ENCODE measurements around the gene XPR1.

Gene XPR1

DNA sequence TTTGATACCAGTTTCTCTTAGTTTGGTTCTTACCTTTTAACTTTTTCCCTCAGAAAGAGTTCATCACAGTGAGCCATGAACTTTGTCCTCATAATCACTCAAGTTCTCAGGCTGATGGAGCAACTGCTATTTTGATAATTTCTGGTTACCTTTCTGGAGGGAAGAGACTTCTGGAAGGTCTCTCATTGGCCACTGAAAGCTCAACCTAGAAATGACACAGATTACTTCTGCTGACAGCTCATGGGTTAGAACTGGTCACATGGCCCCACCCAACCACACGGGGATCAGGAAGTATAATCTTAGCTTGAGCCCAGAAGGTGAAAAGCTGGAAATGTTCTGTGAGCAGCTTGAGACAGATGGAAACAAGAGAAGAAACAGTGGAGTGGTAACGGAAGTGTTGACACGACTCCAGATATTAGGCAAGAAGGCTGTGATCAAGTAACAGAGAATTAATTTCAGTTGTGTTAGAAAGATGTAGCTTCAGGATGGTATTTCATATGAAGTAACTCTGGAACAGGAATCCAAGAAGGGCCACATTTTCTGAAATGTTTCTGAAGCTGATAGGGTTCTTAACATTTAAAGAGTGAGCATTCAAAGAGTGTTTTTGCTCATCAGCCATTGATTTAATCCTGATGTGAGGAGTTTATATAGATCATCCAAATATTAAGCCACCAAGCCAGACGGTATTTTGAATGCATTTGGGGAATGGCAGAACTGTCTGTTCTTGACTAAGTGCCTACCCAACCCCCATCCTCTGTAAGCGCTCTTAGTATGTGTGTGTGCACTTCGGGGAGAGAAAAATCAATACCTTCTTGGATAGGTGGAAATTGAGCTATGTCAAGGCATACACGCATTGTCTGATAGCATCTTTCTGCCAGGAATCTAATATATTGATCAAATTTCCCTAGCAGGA, 21.9 kb upstream of the XPR1 start:
- TF ChIP-seq, protein P1, sequence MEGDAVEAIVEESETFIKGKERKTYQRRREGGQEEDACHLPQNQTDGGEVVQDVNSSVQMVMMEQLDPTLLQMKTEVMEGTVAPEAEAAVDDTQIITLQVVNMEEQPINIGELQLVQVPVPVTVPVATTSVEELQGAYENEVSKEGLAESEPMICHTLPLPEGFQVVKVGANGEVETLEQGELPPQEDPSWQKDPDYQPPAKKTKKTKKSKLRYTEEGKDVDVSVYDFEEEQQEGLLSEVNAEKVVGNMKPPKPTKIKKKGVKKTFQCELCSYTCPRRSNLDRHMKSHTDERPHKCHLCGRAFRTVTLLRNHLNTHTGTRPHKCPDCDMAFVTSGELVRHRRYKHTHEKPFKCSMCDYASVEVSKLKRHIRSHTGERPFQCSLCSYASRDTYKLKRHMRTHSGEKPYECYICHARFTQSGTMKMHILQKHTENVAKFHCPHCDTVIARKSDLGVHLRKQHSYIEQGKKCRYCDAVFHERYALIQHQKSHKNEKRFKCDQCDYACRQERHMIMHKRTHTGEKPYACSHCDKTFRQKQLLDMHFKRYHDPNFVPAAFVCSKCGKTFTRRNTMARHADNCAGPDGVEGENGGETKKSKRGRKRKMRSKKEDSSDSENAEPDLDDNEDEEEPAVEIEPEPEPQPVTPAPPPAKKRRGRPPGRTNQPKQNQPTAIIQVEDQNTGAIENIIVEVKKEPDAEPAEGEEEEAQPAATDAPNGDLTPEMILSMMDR (IDR thresholded peaks at IDR 0.05), result no peak
- no peaks in the 10 kb centered on the region for H3K36me3 Mint-ChIP-seq (ENCODE audit: low read depth)
- peak overlapping the region; percentile 40 for H3K27ac Mint-ChIP-seq
- no peak for DNase-seq
- H3K4me1 Mint-ChIP-seq, result peaks cover 11% of the 10 kb centered on the region
- H3K27me3 Mint-ChIP-seq (ENCODE audit: low read depth, poor library complexity), result peaks cover 2% of the 10 kb centered on the region
- H3K4me3 Mint-ChIP-seq, result no peak overlapping the region
- no peaks in the 10 kb centered on the region for H3K9me3 Mint-ChIP-seq

DNA sequence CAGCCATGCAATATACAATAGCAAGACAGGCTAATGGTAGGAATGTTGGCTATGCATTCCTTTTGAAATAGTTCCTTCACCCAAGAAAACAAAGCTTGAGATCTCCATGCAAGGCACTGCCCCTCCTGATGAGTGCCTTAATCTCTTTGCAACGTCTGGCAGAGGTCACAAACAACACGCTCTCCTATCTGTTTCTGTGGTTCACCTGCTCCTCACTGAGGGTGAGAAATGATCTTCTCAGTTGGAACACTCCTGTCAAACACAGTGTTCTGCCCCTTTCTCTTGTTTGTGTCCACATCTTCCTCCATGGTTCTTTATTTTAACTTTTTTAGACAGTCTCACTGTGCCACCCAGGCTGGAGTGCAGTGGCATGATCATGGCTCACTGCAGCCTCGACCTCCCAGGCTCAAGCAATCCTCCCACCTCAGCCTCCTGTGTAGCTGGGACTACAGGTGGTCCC, 21.2 kb upstream of the XPR1 start:
- H3K36me3 Mint-ChIP-seq (ENCODE audit: low read depth), result no peaks in the 10 kb centered on the region
- H3K4me3 Mint-ChIP-seq, result no peak overlapping the region
- H3K27me3 Mint-ChIP-seq (ENCODE audit: low read depth, poor library complexity), result no peaks in the 10 kb centered on the region
- no peak overlapping the region for H3K27ac Mint-ChIP-seq
- no peaks in the 10 kb centered on the region for H3K9me3 Mint-ChIP-seq
- TF ChIP-seq, protein P1 (IDR thresholded peaks at IDR 0.05), result no peak
- peaks cover 11% of the 10 kb centered on the region for H3K4me1 Mint-ChIP-seq
- no peak for DNase-seq

DNA sequence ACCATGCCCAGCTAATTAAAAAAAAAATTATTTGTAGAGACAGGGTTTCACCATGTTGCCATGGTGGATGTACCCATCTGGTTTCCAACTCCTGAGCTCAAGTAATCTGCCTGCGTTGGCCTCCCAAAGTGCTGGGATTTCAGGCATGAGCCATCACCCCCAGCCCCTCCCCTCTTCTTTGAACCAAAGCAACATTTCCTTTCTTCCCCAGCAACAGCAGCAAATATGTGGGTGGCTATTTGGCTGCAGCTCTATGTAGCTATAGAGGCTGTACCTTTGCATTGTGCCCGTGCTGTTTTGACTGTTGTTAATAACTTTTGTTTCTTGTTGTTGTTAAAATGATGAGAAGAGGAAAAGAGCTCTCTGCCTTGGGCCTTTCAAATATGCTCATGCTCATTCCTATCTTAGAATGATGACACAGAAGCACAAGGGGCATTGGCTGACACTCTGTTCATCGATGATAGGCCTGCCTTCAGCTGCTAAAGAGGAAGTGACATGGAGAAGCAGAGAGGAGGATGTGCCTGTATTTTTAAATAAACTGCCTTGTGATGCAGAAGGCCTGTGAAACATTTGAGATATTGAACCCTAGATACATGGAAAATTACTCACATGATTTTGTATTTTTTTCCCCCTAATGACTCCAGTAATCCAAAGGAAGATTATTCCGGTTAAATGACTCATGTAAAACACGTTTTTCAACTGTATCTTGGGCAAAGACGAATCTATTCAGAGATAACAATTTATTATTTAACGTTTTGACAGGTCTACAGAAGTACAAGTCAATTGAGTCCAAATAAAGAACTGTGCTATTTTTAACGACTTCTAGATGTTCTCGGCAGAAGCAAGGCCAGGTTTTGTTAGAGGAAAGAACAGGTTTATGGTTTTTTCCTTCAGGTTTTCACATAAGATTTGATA, 20.5 kb upstream of the XPR1 start:
- Mint-ChIP-seq H3K9me3 (no peaks in the 10 kb centered on the region), H3K27ac (peak overlapping the region; percentile 29), H3K36me3 (ENCODE audit: low read depth) (no peaks in the 10 kb centered on the region), H3K27me3 (ENCODE audit: low read depth, poor library complexity) (no peaks in the 10 kb centered on the region), H3K4me1 (peaks cover 11% of the 10 kb centered on the region), H3K4me3 (no peak overlapping the region)
- no peak for DNase-seq
- TF ChIP-seq, protein P1 (IDR thresholded peaks at IDR 0.05), result no peak

DNA sequence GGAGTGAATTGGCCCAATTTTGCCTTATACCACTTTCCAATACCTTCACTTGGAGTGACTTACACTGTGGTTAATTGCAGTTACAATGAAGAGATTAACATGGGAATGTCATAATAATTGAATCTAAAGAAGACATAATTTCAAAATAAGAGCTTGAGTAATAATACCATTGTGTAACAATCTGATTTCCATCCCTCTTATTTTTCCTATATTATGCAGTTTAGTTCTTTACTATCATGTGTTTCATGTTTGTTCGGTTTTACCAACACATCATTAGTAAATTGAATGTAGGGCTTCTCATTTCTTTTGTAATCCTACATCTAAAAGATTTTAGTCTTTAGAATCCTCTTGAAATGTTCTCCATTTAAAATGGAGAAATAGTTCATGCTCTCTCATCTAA, 19.2 kb upstream of the XPR1 start:
- Mint-ChIP-seq H3K4me3 (no peak overlapping the region), H3K27me3 (ENCODE audit: low read depth, poor library complexity) (no peaks in the 10 kb centered on the region), H3K36me3 (ENCODE audit: low read depth) (no peaks in the 10 kb centered on the region), H3K27ac (no peak overlapping the region), H3K4me1 (peaks cover 11% of the 10 kb centered on the region), H3K9me3 (no peaks in the 10 kb centered on the region)
- DNase-seq, result no peak
- TF ChIP-seq, protein P1 (IDR thresholded peaks at IDR 0.05), result no peak

DNA sequence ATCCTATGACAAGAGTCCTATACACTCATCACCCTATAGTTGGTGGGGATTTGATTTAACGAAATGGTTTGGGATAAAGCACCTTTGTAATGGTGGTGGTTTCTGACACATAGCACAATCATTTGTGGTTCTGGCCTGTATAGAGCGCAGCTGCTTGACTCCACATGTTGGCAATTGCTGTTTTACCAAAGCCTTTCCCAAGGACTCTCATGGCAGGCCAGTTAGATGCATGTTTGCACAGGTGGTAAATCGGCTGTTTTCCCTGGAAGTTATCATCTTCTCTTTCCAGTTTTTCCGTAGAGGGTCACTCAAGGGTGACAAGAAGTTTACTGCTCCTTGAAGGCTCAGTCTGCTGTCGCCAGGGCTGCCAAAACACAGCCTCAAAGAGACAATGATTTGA, 17.1 kb upstream of the XPR1 start:
- no peaks in the 10 kb centered on the region for H3K36me3 Mint-ChIP-seq (ENCODE audit: low read depth)
- H3K27me3 Mint-ChIP-seq (ENCODE audit: low read depth, poor library complexity), result no peaks in the 10 kb centered on the region
- H3K9me3 Mint-ChIP-seq, result no peaks in the 10 kb centered on the region
- peak overlapping the region; percentile 23 for H3K4me3 Mint-ChIP-seq
- H3K27ac Mint-ChIP-seq, result peak overlapping the region; percentile 95
- DNase-seq, result no peak
- H3K4me1 Mint-ChIP-seq, result peaks cover 11% of the 10 kb centered on the region
- TF ChIP-seq, protein P1 (IDR thresholded peaks at IDR 0.05), result no peak
